Measurements from ENCODE around the gene BCL11A. TPM values are rescaled to one million over a fixed set of nuclear protein-coding genes. Genes with fewer than 3 reads are reported as not detected.

Gene BCL11A
- total RNA-seq, 4 donors from 2014 or later, result 23.9 to 46.2 (median 33.8) TPM

DNA sequence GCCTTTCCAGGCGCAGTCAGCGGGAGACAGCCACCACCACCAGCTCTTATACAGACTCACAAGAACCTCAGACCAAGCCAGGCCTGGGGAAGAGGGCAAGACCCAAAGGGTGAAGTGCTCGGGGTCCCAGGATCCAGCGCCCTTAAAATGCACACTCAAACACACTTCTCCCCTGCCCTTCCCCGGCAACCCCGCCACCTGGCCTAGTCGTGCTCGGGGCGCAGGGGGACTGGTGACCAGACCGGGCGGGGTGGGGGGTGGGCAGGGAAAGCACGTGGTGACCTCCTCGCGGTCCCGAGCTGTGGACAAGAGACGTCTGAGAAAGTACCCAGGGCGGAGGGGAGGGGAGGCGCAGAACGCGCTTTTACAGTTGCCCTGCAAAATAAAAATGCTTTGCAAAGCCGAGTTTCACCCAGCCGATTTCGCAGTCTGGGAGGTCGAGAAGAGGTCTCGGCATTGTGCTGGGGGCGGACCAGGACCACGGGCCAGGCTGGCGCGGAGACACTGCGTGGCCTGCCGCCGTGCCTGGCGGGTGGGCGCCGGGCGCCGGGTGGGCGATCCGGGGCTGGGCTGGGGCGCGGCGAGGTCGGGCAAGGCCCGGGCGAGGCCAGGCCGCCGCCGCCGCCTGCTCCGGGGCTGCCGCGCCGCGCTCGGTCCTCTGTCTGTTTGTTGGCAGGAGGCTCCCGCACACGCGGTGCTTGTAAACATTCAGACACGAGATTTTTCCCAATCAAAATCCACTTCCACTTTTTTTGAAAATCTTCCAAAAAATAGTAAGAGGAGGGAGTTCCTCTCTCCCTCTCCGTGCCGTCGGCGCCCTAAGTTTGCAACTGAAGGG lies 2.0 kb downstream of the BCL11A start:
- Histone ChIP-seq H3K4me1 (peaks cover 21 to 97% (median 37%) of the 10 kb centered on the region in 3 donors), H3K36me3 (no peaks in the 10 kb centered on the region), H3K4me3 (peak overlapping the region; percentile 57 to 78 (median 73)), H3K9me3 (no peaks in the 10 kb centered on the region), H3K27me3 (peaks cover 0 to 98% (median 6%) of the 10 kb centered on the region in 4 donors), H3K27ac (peak overlapping the region; percentile 81 to 91 (median 90))
- intact Hi-C loops (cut with DNase I), result no loop called here
- TF ChIP-seq POLR2A (IDR thresholded peaks at IDR 0.05), result peak in 1 of 4 donors; percentile 4
- TF ChIP-seq, protein P1, sequence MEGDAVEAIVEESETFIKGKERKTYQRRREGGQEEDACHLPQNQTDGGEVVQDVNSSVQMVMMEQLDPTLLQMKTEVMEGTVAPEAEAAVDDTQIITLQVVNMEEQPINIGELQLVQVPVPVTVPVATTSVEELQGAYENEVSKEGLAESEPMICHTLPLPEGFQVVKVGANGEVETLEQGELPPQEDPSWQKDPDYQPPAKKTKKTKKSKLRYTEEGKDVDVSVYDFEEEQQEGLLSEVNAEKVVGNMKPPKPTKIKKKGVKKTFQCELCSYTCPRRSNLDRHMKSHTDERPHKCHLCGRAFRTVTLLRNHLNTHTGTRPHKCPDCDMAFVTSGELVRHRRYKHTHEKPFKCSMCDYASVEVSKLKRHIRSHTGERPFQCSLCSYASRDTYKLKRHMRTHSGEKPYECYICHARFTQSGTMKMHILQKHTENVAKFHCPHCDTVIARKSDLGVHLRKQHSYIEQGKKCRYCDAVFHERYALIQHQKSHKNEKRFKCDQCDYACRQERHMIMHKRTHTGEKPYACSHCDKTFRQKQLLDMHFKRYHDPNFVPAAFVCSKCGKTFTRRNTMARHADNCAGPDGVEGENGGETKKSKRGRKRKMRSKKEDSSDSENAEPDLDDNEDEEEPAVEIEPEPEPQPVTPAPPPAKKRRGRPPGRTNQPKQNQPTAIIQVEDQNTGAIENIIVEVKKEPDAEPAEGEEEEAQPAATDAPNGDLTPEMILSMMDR (IDR thresholded peaks at IDR 0.05), result no peak
- 2 to 4% methylated on average over 13 to 31 of the region's 63 CpGs for WGBS, 2 donors
- no peak for DNase-seq

DNA sequence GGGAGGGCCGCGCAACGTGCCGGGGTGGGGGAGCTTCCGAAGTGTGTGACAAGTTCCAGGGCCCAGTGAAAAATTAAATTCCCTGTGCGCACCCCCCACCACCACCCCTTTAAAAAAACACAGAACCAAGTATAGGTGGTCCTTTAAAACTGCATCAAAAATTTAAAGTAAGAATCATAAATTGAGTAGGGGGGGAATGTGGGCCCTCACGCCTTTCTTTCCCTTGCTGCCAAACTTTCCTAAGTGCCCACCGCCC lies 2.5 kb downstream of the BCL11A start:
- WGBS, 2 donors, result 9% methylated on average over 3 to 4 of the region's 8 CpGs
- H3K9me3 ChIP-seq, result no peaks in the 10 kb centered on the region
- H3K27me3 ChIP-seq, result peaks cover 0 to 97% (median 6%) of the 10 kb centered on the region in 4 donors
- peaks cover 21 to 97% (median 37%) of the 10 kb centered on the region in 3 donors for H3K4me1 ChIP-seq
- H3K36me3 ChIP-seq, result no peaks in the 10 kb centered on the region
- DNase-seq, result no peak
- TF ChIP-seq, protein P1 (IDR thresholded peaks at IDR 0.05), result no peak
- no peak for TF ChIP-seq POLR2A (IDR thresholded peaks at IDR 0.05)
- H3K27ac ChIP-seq, result peak overlapping the region; percentile 81 to 91 (median 90)
- peak overlapping the region; percentile 57 to 78 (median 73) for H3K4me3 ChIP-seq
- intact Hi-C loops (cut with DNase I), result no loop called here

DNA sequence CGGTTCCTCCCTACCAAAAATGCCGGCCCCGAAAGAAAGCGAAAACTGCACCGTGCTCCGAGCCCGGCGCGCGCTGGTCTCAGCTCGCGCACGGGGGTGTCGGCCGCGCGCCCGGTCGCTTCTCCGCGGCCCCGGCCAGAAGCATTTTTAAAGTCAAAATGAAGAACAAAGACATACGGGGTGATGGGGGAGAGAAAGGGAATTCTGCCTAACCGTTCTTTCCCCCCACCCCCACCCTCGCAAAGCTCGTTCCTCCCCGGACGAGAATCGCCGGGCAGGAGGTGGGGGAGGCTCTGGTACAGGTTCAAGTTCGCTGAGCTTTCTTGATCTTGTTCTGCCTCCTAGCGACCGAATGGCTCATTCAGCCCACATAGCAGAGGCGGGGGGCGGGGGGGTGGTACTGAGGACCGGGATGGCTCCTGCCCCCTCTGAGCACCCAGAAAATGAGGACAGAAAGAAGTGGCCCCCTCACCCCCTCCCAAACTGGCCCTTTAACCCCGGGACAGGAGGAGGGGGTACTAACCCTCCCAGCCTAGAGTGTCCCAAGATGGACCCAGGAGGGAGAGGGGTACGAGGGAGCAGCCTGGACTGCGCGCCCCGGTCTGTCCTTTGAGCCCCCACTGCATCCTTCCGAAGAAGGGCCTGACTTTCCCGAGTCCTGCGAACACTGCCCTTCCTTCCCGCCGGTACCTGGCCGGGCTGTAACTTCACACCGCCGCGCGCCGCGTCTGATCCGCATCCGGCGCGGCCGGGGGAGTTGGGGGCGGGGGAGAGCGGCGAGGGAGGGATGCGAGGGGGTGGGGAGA lies 3.1 kb downstream of the BCL11A start:
- H3K27me3 ChIP-seq, result peaks cover 0 to 97% (median 6%) of the 10 kb centered on the region in 4 donors
- H3K4me1 ChIP-seq, result peaks cover 27 to 97% (median 36%) of the 10 kb centered on the region in 3 donors
- no peaks in the 10 kb centered on the region for H3K9me3 ChIP-seq
- WGBS, 2 donors, result 0 to 1% methylated on average over 17 to 30 of the region's 62 CpGs
- peak in 1 of 4 donors; percentile 46 for TF ChIP-seq POLR2A (IDR thresholded peaks at IDR 0.05)
- TF ChIP-seq, protein P1 (IDR thresholded peaks at IDR 0.05), result peak in 5 of 6 experiments; percentile 38 to 75 (median 58)
- peak; percentile 36 for DNase-seq
- peak overlapping the region; percentile 57 to 78 (median 73) for H3K4me3 ChIP-seq
- peaks cover 0 to 4% (median 0%) of the 10 kb centered on the region in 3 donors for H3K36me3 ChIP-seq
- peak overlapping the region; percentile 81 to 91 (median 90) for H3K27ac ChIP-seq
- intact Hi-C loops (cut with DNase I), result no loop called here

DNA sequence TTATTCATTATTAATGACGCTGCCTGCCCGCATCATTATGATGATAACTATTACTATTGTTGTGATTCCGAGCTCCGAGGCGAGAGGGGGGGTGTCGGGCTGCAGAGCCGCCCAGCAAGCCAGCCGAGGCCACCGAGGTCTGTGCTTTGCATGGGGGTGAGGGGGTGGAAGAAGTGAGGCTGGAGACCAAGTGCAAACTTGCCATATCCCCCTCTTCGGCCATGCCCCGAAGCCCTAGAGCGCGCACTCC lies 3.6 kb downstream of the BCL11A start:
- intact Hi-C loops (cut with DNase I), result no loop called here
- Histone ChIP-seq H3K4me1 (peaks cover 32 to 98% (median 38%) of the 10 kb centered on the region in 3 donors), H3K36me3 (peaks cover 0 to 5% (median 0%) of the 10 kb centered on the region in 3 donors), H3K9me3 (no peaks in the 10 kb centered on the region), H3K27ac (peak overlapping the region; percentile 81 to 91 (median 90)), H3K27me3 (peaks cover 0 to 97% (median 6%) of the 10 kb centered on the region in 4 donors), H3K4me3 (peak overlapping the region; percentile 57 to 78 (median 73))
- TF ChIP-seq, protein P1 (IDR thresholded peaks at IDR 0.05), result no peak
- TF ChIP-seq POLR2A (IDR thresholded peaks at IDR 0.05), result no peak
- 0% methylated on average over 1 to 2 of the region's 13 CpGs for WGBS, 2 donors
- no peak for DNase-seq

Measured in esophagus squamous epithelium (tissue), 5 donors.